ENCODE data around the gene IQCE. TPM values are rescaled to one million over a fixed set of nuclear protein-coding genes. Genes with fewer than 3 reads are reported as not detected.
"Not testable (repeated sequence)": the region's sequence is repeated elsewhere in the genome, so short reads cannot be mapped to it uniquely, and the experiment has no call there.

Gene IQCE
- total and polyA plus RNA-seq, 2 experiments from 2014 or later: 11.8 to 13.3 TPM

- Histone ChIP-seq H2AFZ (no peak overlapping the region), H3K9me2 (replicated peaks; ENCODE audit: insufficient read depth) (no peaks in the 10 kb centered on the region), H3K27me3 (no peaks in the 10 kb centered on the region), H3K9me3 (ENCODE audit: low read depth) (no peaks in the 10 kb centered on the region), H4K20me1 (ENCODE audit: insufficient read depth, poor library complexity, severe bottlenecking) (no peaks in the 10 kb centered on the region), H3K4me3 (no peak overlapping the region), H3K36me3 (replicated peaks; ENCODE audit: insufficient read depth, low read depth) (no peaks in the 10 kb centered on the region), H3K79me2 (no peaks in the 10 kb centered on the region), H3K4me2 (no peak overlapping the region), H3K27ac (peak overlapping the region; percentile 55), H3K4me1 (ENCODE audit: insufficient read depth) (peaks cover 31% of the 10 kb centered on the region)
- 84% methylated on average over 16 of the region's 16 CpGs for WGBS (ENCODE audit: low lambda C conversion rate, missing lambda C conversion rate)
- DNase-seq (ENCODE audit: low spot score): no peak
- TF ChIP-seq CTCF (IDR thresholded peaks at IDR 0.05; ENCODE audit: poor library complexity): no peak
- TF ChIP-seq EZH2 (IDR thresholded peaks at IDR 0.05; ENCODE audit: borderline replicate concordance): no peak
- TF ChIP-seq EZH2phosphoT487 (IDR thresholded peaks at IDR 0.05; ENCODE audit: low read depth, severe bottlenecking, unreplicated experiment): no peak
Observed at GRCh38 chr7:2530071-2530987, 28.4 kb upstream of the IQCE start.

- not testable (repeated sequence) for H3K9me2 ChIP-seq (replicated peaks; ENCODE audit: insufficient read depth); H4K20me1 ChIP-seq (ENCODE audit: insufficient read depth, poor library complexity, severe bottlenecking); H3K9me3 ChIP-seq (ENCODE audit: low read depth); DNase-seq (ENCODE audit: low spot score); H3K4me3 ChIP-seq; H3K4me2 ChIP-seq; H3K27me3 ChIP-seq; H3K36me3 ChIP-seq (replicated peaks; ENCODE audit: insufficient read depth, low read depth); H3K79me2 ChIP-seq; H2AFZ ChIP-seq
- peak overlapping the region; percentile 55 for H3K27ac ChIP-seq
- WGBS (ENCODE audit: low lambda C conversion rate, missing lambda C conversion rate): 85% methylated on average over 33 of the region's 43 CpGs
- H3K4me1 ChIP-seq (ENCODE audit: insufficient read depth): peaks cover 31% of the 10 kb centered on the region
Observed at GRCh38 chr7:2530994-2531795, 27.6 kb upstream of the IQCE start.

DNA sequence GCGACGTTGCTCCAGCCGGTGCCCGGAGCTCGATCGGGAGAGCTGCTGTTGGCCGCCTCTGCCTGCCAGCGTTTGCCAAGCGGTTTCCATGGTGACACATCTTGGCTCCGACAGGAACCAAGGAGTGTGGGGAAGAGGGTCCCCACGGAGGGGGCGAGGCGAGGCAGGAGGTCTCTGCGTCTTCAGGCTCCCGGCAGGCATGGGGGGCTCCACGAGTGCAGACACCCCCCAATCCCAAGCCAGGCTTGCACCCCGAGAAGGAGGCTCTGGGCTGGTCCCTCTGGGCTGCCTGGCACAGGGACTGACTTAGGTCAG is 27.0 kb upstream of the IQCE start:
- not testable (repeated sequence) for H3K4me2 ChIP-seq; H2AFZ ChIP-seq; H3K27ac ChIP-seq; H3K9me2 ChIP-seq (replicated peaks; ENCODE audit: insufficient read depth); DNase-seq (ENCODE audit: low spot score); H3K36me3 ChIP-seq (replicated peaks; ENCODE audit: insufficient read depth, low read depth); H4K20me1 ChIP-seq (ENCODE audit: insufficient read depth, poor library complexity, severe bottlenecking); H3K4me3 ChIP-seq; H3K27me3 ChIP-seq; H3K79me2 ChIP-seq; H3K9me3 ChIP-seq (ENCODE audit: low read depth)
- WGBS (ENCODE audit: low lambda C conversion rate, missing lambda C conversion rate): 75% methylated on average over 14 of the region's 17 CpGs
- peaks cover 31% of the 10 kb centered on the region for H3K4me1 ChIP-seq (ENCODE audit: insufficient read depth)

- H3K36me3 ChIP-seq (replicated peaks; ENCODE audit: insufficient read depth, low read depth); H3K9me3 ChIP-seq (ENCODE audit: low read depth); H4K20me1 ChIP-seq (ENCODE audit: insufficient read depth, poor library complexity, severe bottlenecking); H2AFZ ChIP-seq; DNase-seq (ENCODE audit: low spot score); H3K4me3 ChIP-seq; H3K4me2 ChIP-seq; H3K79me2 ChIP-seq; H3K27ac ChIP-seq; H3K27me3 ChIP-seq; H3K9me2 ChIP-seq (replicated peaks; ENCODE audit: insufficient read depth): not testable (repeated sequence)
- H3K4me1 ChIP-seq (ENCODE audit: insufficient read depth): peaks cover 31% of the 10 kb centered on the region
- 89% methylated on average over 15 of the region's 15 CpGs for WGBS (ENCODE audit: low lambda C conversion rate, missing lambda C conversion rate)
Observed at GRCh38 chr7:2532199-2532772, 26.5 kb upstream of the IQCE start.

DNA sequence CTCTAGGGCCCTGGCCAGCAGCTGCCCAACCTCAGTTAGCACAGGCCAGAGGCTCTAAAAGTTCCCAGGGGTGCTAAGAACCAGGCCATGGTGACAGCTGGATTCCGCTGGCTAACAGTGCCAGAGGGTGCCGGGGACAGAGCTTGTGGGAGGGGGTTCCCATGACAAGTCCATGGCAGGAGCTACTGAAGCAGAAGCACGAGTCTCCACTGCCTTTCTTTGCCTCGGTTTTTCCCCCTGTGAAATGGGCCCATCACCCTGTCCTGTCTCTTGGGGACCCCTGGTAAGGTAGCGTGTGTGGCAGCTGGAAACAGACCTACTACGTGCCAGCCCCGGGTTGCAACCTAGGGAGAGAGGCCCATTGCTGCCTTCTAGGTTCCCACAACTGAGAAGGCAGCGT is 26.0 kb upstream of the IQCE start:
- H3K27ac ChIP-seq; H3K9me2 ChIP-seq (replicated peaks; ENCODE audit: insufficient read depth); H3K9me3 ChIP-seq (ENCODE audit: low read depth); H3K4me2 ChIP-seq; DNase-seq (ENCODE audit: low spot score); H2AFZ ChIP-seq; H3K27me3 ChIP-seq; H4K20me1 ChIP-seq (ENCODE audit: insufficient read depth, poor library complexity, severe bottlenecking); H3K79me2 ChIP-seq; H3K36me3 ChIP-seq (replicated peaks; ENCODE audit: insufficient read depth, low read depth); H3K4me3 ChIP-seq: not testable (repeated sequence)
- H3K4me1 ChIP-seq (ENCODE audit: insufficient read depth): peaks cover 31% of the 10 kb centered on the region
- 90% methylated on average over 6 of the region's 8 CpGs for WGBS (ENCODE audit: low lambda C conversion rate, missing lambda C conversion rate)

DNA sequence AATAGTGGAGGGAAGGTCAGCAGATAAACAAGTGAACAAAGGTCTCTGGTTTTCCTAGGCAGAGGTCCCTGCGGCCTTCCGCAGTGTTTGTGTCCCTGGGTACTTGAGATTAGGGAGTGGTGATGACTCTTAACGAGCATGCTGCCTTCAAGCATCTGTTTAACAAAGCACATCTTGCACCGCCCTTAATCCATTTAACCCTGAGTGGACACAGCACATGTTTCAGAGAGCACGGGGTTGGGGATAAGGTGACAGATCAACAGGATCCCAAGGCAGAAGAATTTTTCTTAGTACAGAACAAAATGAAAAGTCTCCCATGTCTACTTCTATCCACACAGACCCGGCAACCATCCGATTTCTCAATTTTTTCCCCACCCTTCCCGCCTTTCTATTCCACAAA is 25.2 kb upstream of the IQCE start:
- H2AFZ ChIP-seq; H3K79me2 ChIP-seq; H3K4me2 ChIP-seq; H4K20me1 ChIP-seq (ENCODE audit: insufficient read depth, poor library complexity, severe bottlenecking); H3K27ac ChIP-seq; H3K9me3 ChIP-seq (ENCODE audit: low read depth); H3K4me3 ChIP-seq; DNase-seq (ENCODE audit: low spot score); H3K36me3 ChIP-seq (replicated peaks; ENCODE audit: insufficient read depth, low read depth); H3K9me2 ChIP-seq (replicated peaks; ENCODE audit: insufficient read depth); H3K27me3 ChIP-seq: not testable (repeated sequence)
- 57% methylated on average over 3 of the region's 8 CpGs for WGBS (ENCODE audit: low lambda C conversion rate, missing lambda C conversion rate)
- H3K4me1 ChIP-seq (ENCODE audit: insufficient read depth): peaks cover 24% of the 10 kb centered on the region

DNA sequence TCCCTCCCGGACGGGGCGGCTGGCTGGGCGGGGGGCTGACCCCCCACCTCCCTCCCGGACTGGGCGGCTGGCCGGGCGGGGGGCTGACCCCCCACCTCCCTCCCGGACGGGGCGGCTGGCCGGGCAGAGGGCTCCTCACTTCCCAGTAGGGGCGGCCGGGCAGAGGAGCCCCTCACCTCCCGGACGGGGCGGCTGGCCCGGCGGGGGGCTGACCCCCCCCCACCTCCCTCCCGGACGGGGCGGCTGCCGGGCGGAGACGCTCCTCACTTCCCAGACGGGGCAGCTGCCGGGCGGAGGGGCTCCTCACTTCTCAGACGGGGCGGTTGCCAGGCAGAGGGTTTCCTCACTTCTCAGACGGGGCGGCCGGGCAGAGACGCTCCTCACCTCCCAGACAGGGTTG is 24.6 kb upstream of the IQCE start:
- not testable (repeated sequence) for H3K4me2 ChIP-seq; H2AFZ ChIP-seq; H3K27ac ChIP-seq; H4K20me1 ChIP-seq (ENCODE audit: insufficient read depth, poor library complexity, severe bottlenecking); H3K9me2 ChIP-seq (replicated peaks; ENCODE audit: insufficient read depth); H3K4me3 ChIP-seq; H3K79me2 ChIP-seq; H3K36me3 ChIP-seq (replicated peaks; ENCODE audit: insufficient read depth, low read depth); DNase-seq (ENCODE audit: low spot score); H3K9me3 ChIP-seq (ENCODE audit: low read depth); H3K27me3 ChIP-seq
- WGBS (ENCODE audit: low lambda C conversion rate, missing lambda C conversion rate): no CpG with 5 or more reads among the region's 34 CpGs
- H3K4me1 ChIP-seq (ENCODE audit: insufficient read depth): peaks cover 17% of the 10 kb centered on the region
